ENCODE results near the gene SULT6B1.

- TF ChIP-seq CTCF (conservative IDR thresholded peaks at IDR 0.05), result no peak
- TF ChIP-seq EZH2 (IDR thresholded peaks at IDR 0.05; ENCODE audit: low read depth), result no peak
These were observed 16.9 kb downstream of the SULT6B1 start for GRCh38 chr2:37171624-37171950.

Measured in PC-9 (cell line).